ENCODE results near the gene THBS2.

- TF ChIP-seq, protein P1, sequence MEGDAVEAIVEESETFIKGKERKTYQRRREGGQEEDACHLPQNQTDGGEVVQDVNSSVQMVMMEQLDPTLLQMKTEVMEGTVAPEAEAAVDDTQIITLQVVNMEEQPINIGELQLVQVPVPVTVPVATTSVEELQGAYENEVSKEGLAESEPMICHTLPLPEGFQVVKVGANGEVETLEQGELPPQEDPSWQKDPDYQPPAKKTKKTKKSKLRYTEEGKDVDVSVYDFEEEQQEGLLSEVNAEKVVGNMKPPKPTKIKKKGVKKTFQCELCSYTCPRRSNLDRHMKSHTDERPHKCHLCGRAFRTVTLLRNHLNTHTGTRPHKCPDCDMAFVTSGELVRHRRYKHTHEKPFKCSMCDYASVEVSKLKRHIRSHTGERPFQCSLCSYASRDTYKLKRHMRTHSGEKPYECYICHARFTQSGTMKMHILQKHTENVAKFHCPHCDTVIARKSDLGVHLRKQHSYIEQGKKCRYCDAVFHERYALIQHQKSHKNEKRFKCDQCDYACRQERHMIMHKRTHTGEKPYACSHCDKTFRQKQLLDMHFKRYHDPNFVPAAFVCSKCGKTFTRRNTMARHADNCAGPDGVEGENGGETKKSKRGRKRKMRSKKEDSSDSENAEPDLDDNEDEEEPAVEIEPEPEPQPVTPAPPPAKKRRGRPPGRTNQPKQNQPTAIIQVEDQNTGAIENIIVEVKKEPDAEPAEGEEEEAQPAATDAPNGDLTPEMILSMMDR (IDR thresholded peaks at IDR 0.05) = no peak
- TF ChIP-seq POLR2A (IDR thresholded peaks at IDR 0.05) = no peak
- TF ChIP-seq POLR2AphosphoS5 (IDR thresholded peaks at IDR 0.05) = no peak
Measured at GRCh38 chr6:169184419-169184818, 69.2 kb downstream of the THBS2 start.
